SHP77 treated with DMSO at 0.1 percent for 48 hours (cell line): Measurements from ENCODE around the gene GTSE1.
"Not testable (repeated sequence)": the region's sequence is repeated elsewhere in the genome, so short reads cannot be mapped to it uniquely, and the experiment has no call there.

Experiments used
- DNase-seq: peaks from one replicate; lab custom pipeline; 2025; lab: John Stamatoyannopoulos, UW

Gene GTSE1

GRCh38 chr22:46296257-46297150 is at the start of gene GTSE1:
Gene GTSE1, plus strand, starts transcription at chr22:46296870. Its CDS starts 531 bp downstream, at chr22:46297401.
- peak; percentile 97 for DNase-seq

- no peak for DNase-seq
These were observed 49.2 kb upstream of the GTSE1 start for GRCh38 chr22:46247443-46247975.

- DNase-seq = peak; percentile 76
These were observed 46.5 kb upstream of the GTSE1 start, which contains the start of gene CDPF1 for GRCh38 chr22:46250035-46250782. Gene CDPF1, minus strand, starts transcription at chr22:46250293. Its CDS starts 2,009 bp downstream, at chr22:46248284.

- no peak for DNase-seq
These were observed 45.9 kb upstream of the GTSE1 start for GRCh38 chr22:46250783-46251125.

- DNase-seq = no peak
These were observed 45.4 kb upstream of the GTSE1 start for GRCh38 chr22:46251266-46251665.

GRCh38 chr22:46251816-46252380 is 44.8 kb upstream of the GTSE1 start:
- DNase-seq = no peak

- DNase-seq = no peak
These were observed 40.2 kb upstream of the GTSE1 start for GRCh38 chr22:46256358-46256958.

- DNase-seq = no peak
These were observed 37.3 kb upstream of the GTSE1 start for GRCh38 chr22:46259374-46259773.

GRCh38 chr22:46260038-46260437 is 36.6 kb upstream of the GTSE1 start:
- DNase-seq = no peak

GRCh38 chr22:46262449-46263215 is 34.0 kb upstream of the GTSE1 start:
- DNase-seq = no peak

GRCh38 chr22:46263216-46263590 is 33.5 kb upstream of the GTSE1 start, which contains the start of gene PKDREJ:
Gene PKDREJ, minus strand, starts transcription at chr22:46263343. Its CDS starts 21 bp downstream, at chr22:46263322.
- DNase-seq = no peak

- not testable (repeated sequence) for DNase-seq
These were observed 32.1 kb upstream of the GTSE1 start for GRCh38 chr22:46264520-46264919.

GRCh38 chr22:46265627-46266026 is 31.0 kb upstream of the GTSE1 start:
- not testable (repeated sequence) for DNase-seq

GRCh38 chr22:46267431-46268279 is 29.0 kb upstream of the GTSE1 start, which contains the start of gene TTC38:
Gene TTC38, plus strand, starts transcription at chr22:46268008. Its CDS starts 32 bp downstream, at chr22:46268040.
- peak; percentile 47 for DNase-seq

GRCh38 chr22:46269564-46269963 is 27.1 kb upstream of the GTSE1 start:
- DNase-seq = no peak

GRCh38 chr22:46272196-46272595 is 24.5 kb upstream of the GTSE1 start:
- no peak for DNase-seq

- DNase-seq = no peak
These were observed 23.8 kb upstream of the GTSE1 start for GRCh38 chr22:46272762-46273431.

- no peak for DNase-seq
These were observed 23.1 kb upstream of the GTSE1 start for GRCh38 chr22:46273432-46274148.

- no peak for DNase-seq
These were observed 22.3 kb upstream of the GTSE1 start for GRCh38 chr22:46274381-46274780.
